Aortic smooth muscle cell (primary cell): Measurements from ENCODE around the gene SUCLG2. TPM values are rescaled to one million over a fixed set of nuclear protein-coding genes. Genes with fewer than 3 reads are reported as not detected.

Experiments used
- total RNA-seq: library from RNA; depleted of rRNA; stranded (reverse); fragments of >200 nt; gene quantifications from 2 replicates; pipeline ENCODE4 v1.2.3, GENCODE V29; 2014

The SUCLG2 gene, protein sequence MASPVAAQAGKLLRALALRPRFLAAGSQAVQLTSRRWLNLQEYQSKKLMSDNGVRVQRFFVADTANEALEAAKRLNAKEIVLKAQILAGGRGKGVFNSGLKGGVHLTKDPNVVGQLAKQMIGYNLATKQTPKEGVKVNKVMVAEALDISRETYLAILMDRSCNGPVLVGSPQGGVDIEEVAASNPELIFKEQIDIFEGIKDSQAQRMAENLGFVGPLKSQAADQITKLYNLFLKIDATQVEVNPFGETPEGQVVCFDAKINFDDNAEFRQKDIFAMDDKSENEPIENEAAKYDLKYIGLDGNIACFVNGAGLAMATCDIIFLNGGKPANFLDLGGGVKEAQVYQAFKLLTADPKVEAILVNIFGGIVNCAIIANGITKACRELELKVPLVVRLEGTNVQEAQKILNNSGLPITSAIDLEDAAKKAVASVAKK
- total RNA-seq, result 58.3 and 71.2 TPM in 2 replicates

DNA sequence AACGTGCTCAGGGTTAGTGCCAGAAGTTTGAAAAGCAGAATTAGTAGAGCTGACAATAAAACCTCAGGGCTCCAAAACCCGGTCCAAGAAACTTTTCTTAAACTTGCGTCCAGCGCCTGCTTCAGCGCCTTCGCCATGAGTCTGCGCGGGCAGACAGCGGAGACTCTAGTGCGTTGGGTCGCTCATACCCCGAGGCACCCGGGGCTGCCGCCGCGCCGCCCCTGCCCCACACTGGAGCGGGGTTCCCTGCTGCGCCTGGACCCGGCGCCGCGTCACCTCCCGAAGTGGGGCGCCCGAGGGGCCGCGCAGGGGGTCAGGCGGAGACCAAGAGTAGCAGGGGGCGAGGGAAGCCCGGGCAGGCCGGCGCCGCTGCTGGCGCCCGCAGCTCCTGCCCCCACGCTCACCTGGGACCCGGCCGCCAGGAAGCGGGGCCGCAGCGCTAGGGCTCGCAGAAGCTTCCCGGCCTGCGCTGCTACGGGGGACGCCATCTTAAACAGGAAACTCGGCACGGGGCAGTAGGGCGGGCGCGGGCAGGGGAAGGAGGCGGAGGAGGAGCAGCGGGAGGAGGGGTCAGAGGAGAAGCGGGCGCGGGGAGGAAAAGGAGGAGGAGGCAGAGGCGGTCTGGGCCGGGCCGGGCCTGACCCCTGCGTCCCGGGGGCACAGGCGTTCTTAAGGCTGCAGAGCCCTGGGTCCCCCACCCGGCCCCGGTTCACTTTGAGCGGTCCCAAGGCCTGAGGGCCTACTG, at the start of gene SUCLG2:
Gene SUCLG2 (minus strand): TSS at position 514 of the 745 bp plus-strand sequence. CDS start 26 bp downstream, at position 488.

